ENCODE data around the gene TMEM179B.

Gene TMEM179B

DNA sequence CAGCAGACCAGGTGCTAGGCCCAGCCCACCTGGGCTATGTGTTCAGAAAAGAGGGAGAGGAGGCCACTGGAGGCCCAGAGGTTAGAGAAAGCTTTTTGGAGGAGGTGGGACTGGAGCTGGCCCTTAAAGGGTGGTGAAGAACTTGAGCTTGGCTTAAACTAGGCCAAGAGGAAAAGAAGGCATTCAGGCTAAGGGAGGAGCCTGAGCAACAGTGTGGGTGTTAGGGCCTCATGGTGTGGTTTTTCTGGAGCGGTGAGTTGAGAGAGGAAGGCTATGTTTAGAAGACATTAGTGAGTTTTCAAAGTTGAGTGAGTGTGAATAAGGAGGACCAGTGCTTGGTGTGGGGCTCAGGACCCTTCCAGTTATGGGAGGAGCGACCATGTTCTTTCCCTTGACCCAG is 9.8 kb upstream of the TMEM179B start:
- H3K4me3 ChIP-seq (ENCODE audit: low read length): no peak overlapping the region
- TF ChIP-seq, protein P1, sequence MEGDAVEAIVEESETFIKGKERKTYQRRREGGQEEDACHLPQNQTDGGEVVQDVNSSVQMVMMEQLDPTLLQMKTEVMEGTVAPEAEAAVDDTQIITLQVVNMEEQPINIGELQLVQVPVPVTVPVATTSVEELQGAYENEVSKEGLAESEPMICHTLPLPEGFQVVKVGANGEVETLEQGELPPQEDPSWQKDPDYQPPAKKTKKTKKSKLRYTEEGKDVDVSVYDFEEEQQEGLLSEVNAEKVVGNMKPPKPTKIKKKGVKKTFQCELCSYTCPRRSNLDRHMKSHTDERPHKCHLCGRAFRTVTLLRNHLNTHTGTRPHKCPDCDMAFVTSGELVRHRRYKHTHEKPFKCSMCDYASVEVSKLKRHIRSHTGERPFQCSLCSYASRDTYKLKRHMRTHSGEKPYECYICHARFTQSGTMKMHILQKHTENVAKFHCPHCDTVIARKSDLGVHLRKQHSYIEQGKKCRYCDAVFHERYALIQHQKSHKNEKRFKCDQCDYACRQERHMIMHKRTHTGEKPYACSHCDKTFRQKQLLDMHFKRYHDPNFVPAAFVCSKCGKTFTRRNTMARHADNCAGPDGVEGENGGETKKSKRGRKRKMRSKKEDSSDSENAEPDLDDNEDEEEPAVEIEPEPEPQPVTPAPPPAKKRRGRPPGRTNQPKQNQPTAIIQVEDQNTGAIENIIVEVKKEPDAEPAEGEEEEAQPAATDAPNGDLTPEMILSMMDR (conservative IDR thresholded peaks at IDR 0.05; ENCODE audit: low read length): no peak
- DNase-seq (ENCODE audit: low read depth): no peak

DNA sequence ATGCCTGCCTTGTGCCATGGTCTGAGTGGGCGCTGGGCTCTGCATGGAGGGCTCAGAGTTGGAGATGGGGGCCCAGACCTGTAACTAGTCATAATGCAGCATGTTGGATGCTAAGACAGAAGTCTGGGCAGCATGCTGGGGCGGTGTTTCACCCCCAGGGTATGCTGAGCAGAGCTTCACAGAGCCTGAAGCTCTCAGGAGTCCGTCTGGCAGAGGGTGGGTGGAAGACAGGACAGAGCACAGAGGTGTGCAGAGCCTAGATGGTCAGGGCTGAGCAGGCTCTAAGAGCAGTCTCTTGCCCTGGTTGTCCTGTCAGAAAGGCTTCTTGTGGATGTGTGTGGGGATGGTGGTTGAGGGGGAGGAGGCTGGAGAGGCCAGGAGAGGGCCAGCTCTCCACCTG is 8.8 kb upstream of the TMEM179B start:
- H3K4me3 ChIP-seq (ENCODE audit: low read length): no peak overlapping the region
- DNase-seq (ENCODE audit: low read depth): no peak
- TF ChIP-seq, protein P1 (conservative IDR thresholded peaks at IDR 0.05; ENCODE audit: low read length): no peak

DNA sequence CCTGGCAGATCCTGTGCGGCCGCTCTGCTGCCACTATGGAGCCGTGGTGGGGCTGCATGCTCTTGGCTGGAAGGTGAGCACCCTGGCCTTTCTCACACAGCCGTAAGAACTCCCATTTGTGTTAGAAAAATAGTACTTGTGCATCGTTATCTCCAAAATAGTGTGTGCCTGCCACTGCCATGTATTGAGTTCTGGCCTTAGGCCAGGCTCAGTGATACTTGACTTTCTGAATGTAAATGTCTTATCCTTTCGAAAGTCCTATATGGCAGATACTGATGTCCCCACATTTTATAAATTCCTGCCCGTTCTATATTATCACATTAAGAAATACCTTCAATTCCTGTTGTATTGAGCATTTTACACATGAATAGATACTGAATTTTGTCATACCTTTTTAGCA is 4.4 kb upstream of the TMEM179B start:
- TF ChIP-seq, protein P1 (conservative IDR thresholded peaks at IDR 0.05; ENCODE audit: low read length): no peak
- DNase-seq (ENCODE audit: low read depth): no peak
- H3K4me3 ChIP-seq (ENCODE audit: low read length): no peak overlapping the region

DNA sequence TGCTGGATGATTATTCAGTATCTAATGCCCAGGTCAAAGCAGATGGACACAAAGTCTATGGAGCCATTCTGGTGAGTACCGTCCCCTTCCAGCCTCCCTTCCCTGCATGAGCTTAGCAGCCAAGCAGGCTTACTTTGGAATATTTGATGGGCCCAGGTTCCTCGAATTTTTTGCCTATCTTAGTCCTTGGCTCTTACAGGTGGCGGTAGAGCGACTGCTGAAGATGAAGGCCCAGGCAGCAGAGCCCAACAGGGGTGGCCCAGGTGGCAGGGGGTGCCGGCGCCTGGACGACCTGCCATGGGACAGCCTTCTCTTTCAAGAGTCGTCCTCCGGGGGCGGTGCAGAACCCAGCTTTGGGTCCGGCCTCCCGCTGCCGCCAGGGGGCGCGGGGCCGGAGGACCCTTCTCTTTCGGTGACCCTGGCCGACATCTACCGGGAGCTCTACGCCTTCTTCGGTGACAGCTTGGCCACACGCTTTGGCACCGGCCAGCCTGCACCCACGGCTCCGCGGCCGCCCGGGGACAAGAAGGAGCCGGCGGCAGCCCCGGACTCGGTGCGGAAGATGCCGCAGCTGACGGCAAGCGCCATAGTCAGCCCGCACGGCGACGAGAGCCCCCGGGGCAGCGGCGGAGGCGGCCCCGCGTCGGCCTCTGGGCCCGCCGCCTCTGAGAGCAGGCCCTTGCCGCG is 741 bp upstream of the TMEM179B start:
- TF ChIP-seq, protein P1 (conservative IDR thresholded peaks at IDR 0.05; ENCODE audit: low read length): peak; percentile 91
- peak overlapping the region; percentile 80 for H3K4me3 ChIP-seq (ENCODE audit: low read length)
- peak; percentile 77 for DNase-seq (ENCODE audit: low read depth)

DNA sequence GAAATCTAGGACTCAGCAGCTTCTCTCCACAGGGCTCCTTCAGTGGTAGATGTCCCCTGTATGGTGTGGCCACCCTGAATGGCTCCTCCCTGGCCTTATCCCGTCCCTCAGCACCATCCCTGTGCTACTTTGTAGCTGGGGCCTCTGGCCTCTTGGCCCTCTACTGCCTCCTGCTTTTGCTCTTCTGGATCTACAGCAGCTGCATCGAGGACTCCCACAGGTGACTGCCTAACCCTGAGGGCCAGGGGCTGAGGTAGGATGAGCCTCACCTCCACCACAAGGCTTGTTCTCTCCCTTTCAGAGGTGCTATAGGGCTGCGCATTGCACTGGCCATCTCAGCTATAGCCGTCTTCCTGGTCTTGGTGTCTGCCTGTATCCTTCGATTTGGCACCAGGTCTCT is 1.8 kb downstream of the TMEM179B start:
- H3K4me3 ChIP-seq (ENCODE audit: low read length): peak overlapping the region; percentile 8
- no peak for DNase-seq (ENCODE audit: low read depth)
- TF ChIP-seq, protein P1 (conservative IDR thresholded peaks at IDR 0.05; ENCODE audit: low read length): no peak

DNA sequence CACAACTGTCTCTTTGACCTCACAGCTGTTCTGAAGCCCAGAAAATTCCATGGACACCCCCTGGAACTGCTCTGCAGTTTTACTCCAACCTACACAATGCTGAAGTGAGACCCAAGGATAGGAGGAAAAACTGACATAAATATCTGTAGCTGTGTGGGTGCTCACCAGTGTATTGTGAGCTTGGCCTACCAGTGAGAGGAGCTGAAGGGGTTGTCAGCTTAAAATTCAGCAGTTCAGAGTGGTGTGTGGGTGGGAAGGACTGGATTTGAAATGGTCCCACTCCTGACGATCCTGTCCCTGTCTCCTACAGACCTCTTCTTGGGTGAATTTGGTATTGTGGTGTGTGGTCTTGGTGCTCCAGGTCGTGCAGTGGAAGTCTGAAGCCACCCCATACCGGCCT is 2.4 kb downstream of the TMEM179B start:
- no peak overlapping the region for H3K4me3 ChIP-seq (ENCODE audit: low read length)
- TF ChIP-seq, protein P1 (conservative IDR thresholded peaks at IDR 0.05; ENCODE audit: low read length): no peak
- no peak for DNase-seq (ENCODE audit: low read depth)

DNA sequence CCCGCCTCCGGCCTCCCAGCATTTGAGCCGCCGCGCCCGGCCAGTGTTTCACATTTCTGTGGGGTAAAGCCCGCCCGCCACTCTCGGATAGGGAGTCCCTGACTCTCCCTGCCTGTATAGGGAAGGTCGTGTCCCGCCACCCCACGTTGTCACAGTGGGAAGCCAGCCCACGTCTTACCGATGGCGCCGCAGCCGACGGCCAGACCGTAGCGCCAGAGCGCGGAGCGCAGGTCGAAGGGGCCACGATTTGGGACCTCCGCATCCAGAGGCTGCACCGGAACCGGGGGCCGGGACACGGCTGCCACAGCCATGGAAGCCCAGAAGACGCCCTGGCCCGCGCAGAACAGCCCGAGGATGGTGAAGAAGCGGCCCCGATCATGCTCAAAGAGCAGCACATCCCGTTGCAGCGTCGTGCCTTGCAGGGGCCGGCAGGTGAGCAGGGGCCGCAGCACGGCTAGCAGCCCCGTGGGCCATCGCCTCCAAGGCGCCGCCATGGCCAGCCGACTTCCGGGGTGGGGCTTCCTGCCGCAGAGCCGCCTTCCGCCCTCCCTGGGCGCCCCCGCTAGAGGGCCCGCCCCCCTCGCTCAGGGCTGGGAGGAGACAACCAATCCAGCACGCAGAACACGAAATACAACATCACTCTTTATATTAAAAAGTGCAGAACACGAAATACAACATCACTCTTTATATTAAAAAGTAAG is 4.4 kb downstream of the TMEM179B start, which contains the start of gene TMEM223:
TSS of gene TMEM223 (minus strand) at position 506 of the 701 bp plus-strand sequence. CDS start at position 494, 12 bp downstream.
- TF ChIP-seq, protein P1 (conservative IDR thresholded peaks at IDR 0.05; ENCODE audit: low read length): no peak
- peak; percentile 70 for DNase-seq (ENCODE audit: low read depth)
- H3K4me3 ChIP-seq (ENCODE audit: low read length): peak within 1 kb of the TSS; percentile 87

Data from AG10803 (cell line).